Activated gamma-delta T cell treated with anti-CD3 and anti-CD28 coated beads, Interleukin-2, amount 50 U/mL, for 16 hours (primary cell): Measurements from ENCODE around the gene LARGE1.
"Not testable (repeated sequence)": the region's sequence is repeated elsewhere in the genome, so short reads cannot be mapped to it uniquely, and the experiment has no call there.

ENCODE experiments used
- DNase-seq: peaks from one replicate; pipeline ENCODE4 v3.0.0-alpha.2; 2020; ENCODE audit warnings: low read depth

LARGE1 gene

DNA sequence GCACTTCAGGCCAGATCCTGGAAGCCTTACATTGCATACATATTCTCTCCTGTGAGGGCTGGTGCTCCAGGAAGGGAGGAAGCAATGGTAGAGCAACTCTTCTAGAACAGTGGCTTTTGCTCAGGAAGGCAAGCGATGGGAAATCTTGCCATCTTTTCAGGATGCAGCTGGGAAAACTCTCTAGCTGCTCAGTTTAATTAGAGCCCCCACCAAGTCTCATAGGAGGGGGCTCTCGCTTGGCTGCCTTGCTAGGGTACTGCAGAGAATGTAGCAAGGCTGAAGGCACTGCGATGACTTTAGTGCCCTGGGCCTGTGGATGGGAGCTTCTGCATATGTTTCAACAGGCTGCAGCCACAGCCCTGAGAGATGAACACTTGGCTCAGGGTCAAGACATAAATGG is 504.9 kb downstream of the LARGE1 start:
- no peak for DNase-seq

DNA sequence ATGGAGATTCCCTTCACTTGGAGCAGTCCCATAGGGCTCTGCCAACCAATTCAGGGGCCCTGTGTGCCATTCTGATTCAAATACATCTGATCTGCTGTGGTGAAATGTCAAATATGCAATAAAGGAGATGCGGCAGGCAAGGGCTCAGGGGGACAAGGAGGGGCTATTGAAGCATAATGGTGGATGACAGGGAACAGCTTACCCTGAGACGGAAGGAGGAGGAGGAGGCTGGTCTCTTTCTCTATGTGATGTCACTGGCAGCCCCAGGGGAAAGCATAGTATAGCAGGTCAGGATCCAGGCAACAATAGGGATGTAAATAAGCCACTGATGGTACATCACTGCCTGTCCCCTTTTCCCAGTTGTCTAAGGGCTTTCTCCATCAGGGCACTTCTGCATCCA is 511.2 kb downstream of the LARGE1 start:
- no peak for DNase-seq

DNA sequence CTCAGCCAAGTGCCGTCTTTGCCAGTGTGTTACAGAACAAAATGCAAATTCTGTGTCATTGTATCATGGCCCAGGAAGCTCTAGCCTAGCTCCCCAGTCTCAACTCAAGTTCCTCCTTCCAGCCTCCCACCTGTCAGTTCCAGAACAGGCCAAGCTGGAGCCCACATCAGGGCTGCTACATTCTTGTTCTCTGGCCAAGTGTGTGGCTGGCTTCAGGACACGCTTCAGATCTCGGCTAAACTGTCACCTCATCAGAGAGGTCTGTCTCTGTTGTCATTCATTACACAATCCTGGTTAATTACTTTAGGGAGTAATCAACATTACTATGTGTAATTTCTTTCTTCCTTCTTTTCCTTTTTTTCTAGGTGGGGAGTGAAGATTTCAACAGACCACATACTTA is 515.1 kb downstream of the LARGE1 start:
- no peak for DNase-seq

DNA sequence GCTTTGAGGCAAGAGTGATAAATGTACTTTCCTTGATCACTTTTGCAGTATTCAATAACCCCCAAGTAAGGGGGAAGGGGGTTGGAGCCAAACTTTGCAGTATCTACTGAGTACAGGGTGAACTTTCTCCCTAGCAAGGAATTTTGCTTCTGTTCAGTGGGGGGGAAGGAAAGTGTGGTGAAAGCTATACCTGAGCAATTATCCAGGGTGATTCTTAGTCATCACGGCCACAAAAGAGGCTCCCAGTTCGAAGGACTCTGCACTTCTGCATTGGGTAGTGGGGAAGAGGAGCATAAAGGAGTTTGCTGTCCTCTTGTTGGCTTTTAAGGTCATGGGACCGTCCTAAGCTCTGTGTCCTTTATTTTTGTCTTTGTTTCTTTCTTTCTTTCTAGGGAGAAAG is 515.6 kb downstream of the LARGE1 start:
- DNase-seq: no peak

DNA sequence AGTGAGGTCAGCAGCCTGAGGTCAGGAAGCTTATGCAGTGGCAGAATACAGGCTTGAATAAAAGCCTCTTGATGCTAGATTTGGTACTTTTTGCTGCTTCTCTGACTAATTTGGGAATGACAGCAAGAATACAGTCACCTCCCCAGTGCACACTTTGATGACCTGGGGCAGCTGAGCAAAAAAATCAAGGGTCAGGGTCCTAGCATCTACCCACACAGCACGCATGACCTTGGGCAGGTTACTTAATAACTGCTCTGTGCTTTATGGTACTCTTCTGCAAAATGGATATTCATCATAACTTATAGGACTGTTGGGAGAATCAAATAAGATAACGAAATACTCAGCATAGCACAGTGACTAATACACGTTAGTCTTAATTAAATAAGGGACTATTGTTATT is 518.0 kb downstream of the LARGE1 start:
- no peak for DNase-seq

DNA sequence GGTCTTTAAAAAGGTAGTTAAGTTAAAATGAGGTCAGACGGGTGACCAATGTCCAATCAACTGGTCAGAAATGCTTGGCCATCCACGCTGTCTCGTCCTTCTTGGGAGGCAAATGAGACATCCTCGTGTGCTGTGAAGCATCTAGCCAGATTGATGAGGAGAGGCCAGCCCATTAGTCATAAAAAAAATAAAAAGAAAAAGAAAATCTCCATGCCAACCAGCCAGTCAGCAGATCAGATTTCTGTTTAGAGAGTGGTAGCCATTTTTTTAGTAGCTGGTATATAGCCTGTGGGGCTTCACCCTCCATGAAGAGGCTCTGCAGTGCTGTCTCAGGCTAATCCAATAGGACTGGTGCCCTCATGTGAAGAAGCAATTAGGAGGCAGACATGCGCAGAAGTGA is 519.0 kb downstream of the LARGE1 start:
- DNase-seq: no peak

DNA sequence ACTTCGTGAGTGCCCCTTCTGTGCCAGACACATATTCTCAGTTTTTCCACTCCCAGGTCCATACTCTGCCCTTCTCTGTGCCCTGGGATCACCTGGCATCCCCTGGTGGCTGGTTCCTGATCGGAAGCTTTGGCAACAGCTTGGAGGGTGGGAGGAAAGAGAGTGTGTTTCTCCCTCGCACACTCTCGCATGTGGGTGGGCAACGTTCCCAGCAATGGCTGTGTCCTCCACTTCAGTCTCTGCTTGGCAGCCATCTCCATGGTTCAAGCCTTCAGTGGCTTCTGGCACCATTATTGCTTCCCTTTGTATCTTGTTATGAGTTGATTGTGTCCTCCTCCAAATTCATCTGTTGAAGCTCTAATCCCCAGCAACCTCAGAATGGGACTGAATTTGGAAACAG is 519.4 kb downstream of the LARGE1 start:
- DNase-seq: no peak

DNA sequence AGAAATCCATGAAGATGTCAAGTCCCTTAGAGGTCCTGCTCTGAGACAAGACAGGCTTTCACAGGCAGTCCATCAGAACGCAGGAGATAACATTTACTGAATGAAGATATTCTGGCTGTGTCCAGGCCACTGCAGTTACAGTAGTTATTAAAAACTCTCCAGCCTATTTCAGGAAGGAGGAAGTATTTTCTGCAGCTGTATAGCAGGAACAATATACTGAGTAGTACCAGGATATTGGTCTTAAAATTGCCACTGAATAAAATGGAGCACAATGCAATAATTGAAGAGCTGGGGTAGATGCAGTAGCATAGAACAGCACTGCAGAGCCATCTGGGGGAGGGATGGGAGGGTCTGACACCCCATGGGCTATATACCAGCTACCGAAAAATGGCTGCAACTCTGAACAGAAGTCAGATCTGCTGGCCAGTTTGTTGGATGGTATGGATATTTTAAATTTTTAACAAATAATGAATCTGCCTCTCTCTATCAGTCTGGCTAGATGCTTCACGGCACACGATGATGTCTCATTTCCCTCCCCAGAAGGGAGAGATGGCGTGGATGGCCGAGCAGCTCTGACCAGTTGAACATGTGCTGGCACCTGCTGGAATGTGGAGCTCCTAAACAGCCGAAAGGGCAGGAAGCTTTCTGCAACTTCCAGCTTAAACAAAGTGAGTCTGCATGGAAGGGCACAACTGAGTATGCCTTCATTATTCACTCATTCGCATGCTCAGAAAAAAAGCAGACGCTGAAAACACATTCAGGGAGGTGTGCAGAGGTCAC is 520.0 kb downstream of the LARGE1 start:
- DNase-seq: no peak

DNA sequence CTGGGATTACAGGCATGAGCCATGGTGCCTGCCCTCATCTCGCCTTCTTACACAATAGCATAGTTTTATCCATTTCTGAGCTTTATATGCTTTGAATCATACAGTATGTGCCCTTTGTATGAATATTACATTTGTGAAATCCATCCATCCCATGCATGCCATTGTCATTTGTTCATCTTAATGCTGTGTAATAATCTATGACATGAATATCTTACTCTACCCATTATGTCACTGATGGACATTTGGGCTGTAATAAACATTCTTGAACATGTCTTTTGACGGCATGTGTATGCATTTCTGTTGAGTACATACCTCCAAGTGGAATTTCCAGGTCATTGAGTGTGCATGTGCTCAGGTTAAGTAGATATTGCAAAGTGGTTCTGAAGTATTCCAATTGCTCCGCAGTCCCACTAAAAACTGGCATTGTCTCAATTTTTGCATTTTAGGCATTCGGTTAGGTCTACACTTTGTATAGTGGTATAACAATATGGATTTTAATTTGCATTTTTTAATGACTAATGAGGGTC is 522.8 kb downstream of the LARGE1 start:
- DNase-seq: no peak

DNA sequence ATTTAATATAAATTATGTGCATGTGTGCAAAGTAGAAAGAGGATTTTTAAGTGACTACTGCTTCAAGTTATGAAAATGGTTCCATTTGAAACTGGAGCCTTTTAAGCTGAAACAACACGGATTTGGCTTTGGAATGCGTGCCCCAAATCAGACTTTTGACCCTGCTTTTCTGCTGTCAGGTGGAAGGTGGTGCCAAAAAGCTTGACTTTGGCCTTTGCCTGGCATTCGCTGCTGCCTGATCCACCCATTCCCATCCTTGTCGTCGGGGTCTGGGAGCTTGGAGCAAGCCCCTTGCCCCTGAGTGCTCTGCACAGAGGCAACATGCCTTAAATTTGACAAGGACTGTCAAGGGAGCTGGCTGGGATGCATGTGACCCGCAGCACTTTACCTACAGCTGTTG is 526.8 kb downstream of the LARGE1 start:
- DNase-seq: no peak

DNA sequence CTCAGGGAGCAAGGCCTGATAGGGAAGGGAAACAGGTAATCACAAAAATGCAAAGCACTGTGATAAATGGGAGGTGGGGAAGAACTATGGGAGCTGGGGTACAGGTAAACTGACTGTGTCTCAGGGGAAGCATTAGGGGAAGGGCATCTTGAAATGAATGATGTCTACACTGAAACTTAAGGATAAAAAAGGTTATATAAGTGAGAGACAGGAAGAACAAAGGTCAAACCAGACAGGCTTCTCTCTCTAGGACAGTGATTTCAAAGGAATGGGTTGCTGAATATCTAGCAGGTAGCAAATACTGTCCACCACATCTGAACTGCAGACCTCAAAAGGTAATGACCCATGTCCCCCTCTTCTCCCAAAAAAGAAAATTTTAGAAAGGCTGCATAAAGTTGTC is 529.0 kb downstream of the LARGE1 start:
- no peak for DNase-seq

DNA sequence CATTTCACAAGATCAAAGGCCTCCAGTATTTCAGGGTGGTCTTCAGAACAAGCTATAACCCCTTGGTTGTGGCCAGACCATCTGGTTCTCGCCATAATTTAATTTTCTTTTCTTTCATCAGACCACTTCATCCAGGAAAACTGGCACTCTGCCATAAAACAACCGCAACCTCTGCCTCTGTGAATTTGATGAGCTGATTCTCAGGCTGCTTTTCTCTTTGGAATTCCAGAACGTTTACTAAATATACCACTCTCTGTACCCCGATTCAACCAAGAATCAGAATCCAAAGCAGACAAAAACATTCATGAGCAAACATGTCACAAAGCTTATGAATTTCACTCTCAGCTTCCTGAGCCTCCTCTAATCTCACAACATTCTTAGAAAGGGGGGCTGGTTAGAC is 530.3 kb downstream of the LARGE1 start:
- DNase-seq: no peak

DNA sequence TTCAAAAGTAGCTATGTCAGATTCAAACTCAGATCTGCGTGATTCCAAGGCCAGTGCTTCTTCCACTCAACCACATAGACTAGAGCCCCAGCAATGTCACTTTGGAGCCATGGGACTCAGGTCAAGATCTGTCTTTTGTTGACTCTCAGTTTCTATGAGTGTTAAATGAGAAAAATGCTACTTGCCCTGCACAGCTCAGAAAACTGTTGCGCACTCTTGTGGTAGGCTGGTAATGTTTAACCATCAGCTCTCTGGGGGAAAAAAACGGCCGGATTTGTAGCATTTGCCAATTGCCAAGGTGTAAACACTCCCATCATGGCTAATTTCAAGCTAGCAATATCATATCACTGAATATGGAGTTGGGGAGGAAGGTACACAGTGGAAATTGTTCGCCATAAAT is 534.0 kb downstream of the LARGE1 start:
- DNase-seq: no peak

DNA sequence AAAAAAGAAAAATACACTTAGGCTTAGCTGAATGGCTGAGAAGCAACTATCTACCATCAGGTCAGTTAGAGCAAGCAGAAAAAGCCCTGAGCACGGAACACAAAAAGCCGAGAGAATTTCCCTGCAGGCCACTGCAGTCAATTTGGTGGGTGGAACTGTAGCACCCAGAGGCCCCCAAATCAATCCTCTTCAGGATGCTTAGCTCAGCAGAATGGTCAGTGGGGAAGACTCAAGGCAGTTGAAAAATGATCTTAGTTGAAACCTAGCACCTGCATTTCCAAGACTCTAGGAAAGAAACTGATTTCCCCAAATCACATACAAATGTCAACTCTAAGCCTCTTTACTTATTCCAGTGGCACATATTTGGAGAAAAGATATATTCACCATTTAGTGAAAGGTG is 534.7 kb downstream of the LARGE1 start:
- DNase-seq: no peak

DNA sequence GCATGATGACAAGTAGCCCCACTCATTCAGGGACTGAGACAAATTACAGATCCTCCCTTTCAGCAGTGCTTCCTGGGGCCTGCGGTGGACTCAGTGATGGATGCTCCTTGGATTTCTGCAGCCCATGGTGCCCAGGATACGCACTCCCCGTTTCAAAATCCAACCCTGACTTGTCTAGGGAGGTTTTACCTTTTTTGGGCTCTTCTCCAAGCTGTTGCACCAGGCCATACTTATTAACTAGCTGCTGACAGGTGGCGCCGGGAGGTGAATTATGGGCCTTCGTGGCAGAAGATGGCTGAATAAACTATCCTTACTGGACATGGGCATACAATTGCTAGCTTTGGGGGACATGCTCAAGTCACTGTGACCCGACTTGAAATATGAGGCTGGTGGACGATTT is 537.8 kb downstream of the LARGE1 start:
- no peak for DNase-seq

DNA sequence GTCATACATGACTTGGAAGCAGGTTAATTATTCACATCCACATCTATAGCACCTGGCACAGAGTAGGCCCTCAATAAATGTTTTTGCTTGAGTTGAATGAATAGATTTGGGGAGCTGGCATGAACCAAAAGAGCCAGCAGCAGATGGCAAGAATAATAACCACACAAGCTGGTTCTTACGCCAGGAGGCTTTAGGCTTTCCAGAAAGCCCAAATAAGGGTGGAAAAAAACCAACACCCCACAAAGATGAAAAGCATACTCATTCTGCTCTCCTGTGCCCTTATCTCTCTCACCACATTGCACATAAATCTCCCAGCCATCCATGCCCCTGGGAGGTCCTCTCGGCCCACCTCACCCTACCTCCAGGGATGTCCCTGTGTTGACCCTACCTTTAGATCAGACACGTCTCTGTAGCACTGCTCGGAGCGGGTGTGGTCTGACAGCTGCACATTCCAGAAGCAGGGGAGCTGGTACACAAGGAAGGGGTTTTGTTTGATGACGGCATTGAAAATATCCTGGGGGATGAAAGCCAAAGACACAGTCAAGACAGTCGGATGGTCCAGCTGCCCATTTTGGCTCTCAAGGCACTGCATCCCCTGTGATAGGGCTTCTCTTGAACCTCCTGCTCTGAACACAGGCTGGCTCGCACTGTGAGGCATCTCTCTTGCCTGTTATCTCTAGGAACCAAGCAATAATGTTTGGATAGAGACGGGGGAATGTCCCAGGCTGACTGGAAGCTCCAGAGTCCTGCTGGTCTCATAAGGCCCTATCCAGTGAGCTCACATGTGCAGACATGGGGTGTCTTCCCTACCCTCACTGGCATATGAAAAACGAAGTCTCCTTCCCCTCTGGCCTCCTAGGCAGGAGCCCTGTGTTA is 538.5 kb downstream of the LARGE1 start:
- no peak for DNase-seq

DNA sequence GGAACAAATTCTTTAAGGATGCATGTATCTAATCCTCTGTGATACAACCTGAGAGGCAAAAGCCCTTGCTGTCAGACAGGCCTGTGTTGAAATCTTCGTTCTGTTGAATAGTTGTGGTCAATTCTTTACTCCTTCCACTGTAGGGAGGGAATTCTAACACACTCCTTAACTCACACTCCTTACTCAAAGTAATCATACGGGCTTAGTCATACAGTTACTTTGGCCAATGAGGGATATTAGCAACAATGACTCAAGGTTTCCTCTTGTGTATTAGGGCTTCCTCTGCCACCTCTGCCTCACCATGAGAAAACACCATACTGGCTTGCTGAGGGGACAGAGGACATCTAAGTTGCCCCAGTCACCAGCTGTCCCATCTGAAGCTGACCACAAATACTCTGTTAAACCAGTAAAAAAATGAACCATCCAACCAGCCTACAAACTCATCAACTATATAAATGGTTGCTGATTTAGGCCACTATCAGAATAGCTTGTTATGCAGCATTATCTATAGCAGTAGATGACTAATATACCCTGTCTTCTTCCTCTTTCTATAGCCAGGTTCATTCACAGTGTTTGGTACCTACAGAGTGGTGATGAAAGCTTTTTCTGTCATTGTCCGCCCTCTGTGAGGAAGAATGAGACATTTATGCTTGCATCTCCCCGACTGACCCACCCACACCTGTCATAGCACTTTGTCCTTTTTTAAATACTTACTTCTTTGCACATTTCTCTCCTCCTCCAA is 539.3 kb downstream of the LARGE1 start:
- no peak for DNase-seq

DNA sequence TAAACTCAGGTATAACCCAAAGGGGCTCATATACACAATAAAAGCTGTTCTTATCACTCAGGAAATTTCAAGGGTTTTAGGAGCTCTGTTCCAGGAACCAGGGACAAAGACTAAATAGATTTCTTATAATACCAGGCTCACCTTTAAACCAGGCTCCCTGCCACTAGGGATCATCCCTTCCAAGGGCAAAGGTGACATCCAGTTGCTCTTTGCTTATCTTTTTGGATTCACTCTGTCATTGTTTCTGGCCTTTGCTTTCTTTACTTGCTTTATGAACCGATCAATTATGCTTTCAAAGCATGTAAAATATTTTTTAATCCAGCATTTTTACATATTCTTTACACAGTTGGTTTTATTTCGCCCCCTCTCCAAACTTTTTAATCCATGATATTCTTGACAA is 540.4 kb downstream of the LARGE1 start:
- no peak for DNase-seq

DNA sequence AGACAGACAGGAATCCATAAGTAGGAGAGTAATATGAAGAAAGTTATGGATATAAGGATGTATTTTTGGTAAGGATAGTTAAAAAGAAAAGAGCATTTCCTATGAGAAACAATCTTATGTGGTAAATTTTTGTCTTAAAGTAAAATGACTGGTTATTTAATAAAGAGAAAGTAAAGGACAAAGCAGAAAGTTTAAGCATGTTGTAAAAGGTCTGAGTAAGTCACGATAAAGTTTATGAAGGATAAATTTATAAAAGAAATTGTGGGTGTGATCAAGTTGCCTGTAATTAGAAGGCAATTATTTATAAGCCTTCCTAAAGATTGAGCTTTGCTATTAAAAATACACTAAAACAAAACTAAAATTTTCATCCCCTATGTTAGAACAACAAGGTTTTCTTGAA is 547.4 kb downstream of the LARGE1 start:
- no peak for DNase-seq

DNA sequence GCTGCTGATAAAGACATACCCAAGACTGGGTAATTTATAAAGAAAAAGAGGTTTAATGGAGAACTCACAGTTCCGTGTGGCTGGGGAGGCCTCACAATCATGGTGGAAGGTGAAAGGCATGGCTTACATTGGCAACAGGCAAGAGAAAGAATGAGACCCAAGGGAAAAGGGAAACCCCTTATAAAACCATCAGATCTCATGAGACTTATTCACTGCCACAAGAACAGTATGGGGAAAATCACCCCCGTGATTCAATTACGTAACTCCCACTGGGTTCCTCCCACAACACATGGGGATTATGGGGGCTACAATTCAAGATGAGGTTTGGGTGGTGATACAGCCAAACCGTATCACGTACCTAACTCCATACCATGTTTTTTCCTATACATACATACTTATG is 557.0 kb downstream of the LARGE1 start:
- not testable (repeated sequence) for DNase-seq

DNA sequence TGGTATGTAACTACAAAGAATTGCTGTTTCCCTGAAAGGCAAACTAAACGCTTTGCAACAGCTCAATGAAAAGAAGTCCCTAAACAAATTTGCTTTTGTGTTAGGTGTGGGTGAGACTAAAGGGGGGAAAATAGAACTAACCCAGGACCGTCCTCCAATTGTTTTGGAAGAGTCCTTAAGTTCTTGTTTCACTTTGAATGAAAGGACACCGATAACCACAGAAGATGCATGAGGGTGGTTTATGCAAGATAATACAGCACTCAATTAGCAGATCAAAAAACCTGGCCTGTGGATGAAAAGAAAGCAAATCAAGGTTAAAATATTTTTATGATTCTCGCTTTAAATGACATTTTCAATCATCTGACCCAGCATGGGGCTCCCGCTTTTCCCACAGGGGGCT is 557.6 kb downstream of the LARGE1 start:
- DNase-seq: no peak

DNA sequence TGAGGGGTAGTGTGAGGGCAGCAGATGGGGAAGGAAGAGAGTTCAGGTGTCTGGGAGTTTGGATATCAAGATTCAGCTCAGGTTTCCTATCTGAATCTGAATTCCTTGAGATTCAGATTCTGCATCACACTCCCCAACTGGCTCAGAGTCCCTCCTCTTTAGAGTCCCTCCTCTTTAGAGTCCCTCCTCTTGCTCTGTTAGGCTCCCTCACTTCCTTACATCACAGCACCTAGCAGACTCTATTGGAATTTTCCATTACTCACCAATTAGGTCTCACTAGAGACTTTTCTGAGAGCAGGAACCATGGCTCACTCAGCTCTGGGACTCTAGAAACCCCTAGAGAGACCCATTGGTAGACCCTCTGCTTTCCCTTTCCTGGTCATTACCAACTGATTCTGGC is 558.7 kb downstream of the LARGE1 start:
- no peak for DNase-seq

DNA sequence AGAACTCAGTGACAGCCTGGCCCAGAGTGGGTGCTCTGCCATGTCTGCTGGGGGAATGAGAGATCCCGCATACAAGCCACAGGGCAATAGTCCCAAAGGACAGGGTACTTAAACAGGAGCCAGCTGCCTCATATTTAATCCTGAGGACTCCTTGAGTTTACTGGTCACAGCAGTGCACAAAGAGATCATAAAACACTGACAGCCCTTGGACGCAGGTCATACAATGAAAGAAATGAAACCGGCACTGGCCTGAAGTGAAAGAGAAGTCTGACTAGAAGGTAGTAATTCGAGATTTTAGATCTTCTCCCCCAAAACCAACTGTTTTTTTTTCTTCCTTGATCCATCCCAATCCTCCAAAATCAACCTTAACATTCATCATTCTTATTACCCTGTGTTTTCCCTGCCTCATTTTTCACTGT is 562.3 kb downstream of the LARGE1 start:
- DNase-seq: no peak
